CD4-positive, alpha-beta T cell (primary cell): ENCODE measurements around the gene DNHD1. TPM values are rescaled to one million over a fixed set of nuclear protein-coding genes. Genes with fewer than 3 reads are reported as not detected.

ENCODE experiments used
- ATAC-seq: fragments of 200-7000 bp; cut with Tn5 transposase; one replicate; pipeline ENCODE4 v1.10.0; 2022; ENCODE audit warnings: mild to moderate bottlenecking; ENCODE audit not compliant: poor library complexity
- CTCF ChIA-PET: fragments of 350-600 bp; sonication (Branson Sonifier 250); formaldehyde crosslinking; loops from one replicate; lab custom pipeline; 2021; ENCODE audit warnings: antibody characterized with exemption, inconsistent platforms; lab: Charles Lee
- POLR2A ChIA-PET: fragments of 350-600 bp; sonication (Branson Sonifier 250); formaldehyde crosslinking; loops from one replicate; lab custom pipeline; 2021; ENCODE audit warnings: antibody characterized with exemption, inconsistent platforms; lab: Charles Lee
- DNase-seq, 14 experiments: peaks; one replicate each; pipeline ENCODE4 v3.0.0-alpha.2; 2013 to 2020; ENCODE audit warnings: mixed read lengths in 2 of 14
- H3K27ac ChIP-seq, 2 donors: one replicate each; pipeline versions ENCODE4 v1.5.1 to v1.7.0; 2013; ENCODE audit warnings: low read length in 2 of 2, low read depth in 1 of 2, mild to moderate bottlenecking in 1 of 2
- H3K27me3 ChIP-seq, 2 experiments: 1 replicate in 1 of 2; 2 replicates in 1 of 2; pipeline versions ENCODE4 v1.6.1 to v1.7.0; 2013; ENCODE audit warnings: low read length in 2 of 2, control low read depth in 1 of 2, mild to moderate bottlenecking in 1 of 2, moderate library complexity in 1 of 2; ENCODE audit not compliant: insufficient read depth in 2 of 2, control insufficient read depth in 1 of 2
- H3K36me3 ChIP-seq: one replicate; pipeline ENCODE4 v1.6.1; 2013; ENCODE audit warnings: low read length, control low read depth; ENCODE audit not compliant: insufficient read depth
- H3K4me1 ChIP-seq: one replicate; pipeline ENCODE4 v1.6.1; 2013; ENCODE audit warnings: low read length, control low read depth; ENCODE audit not compliant: insufficient read depth
- H3K4me3 ChIP-seq: one replicate; pipeline ENCODE4 v1.5.1; 2013; ENCODE audit warnings: mild to moderate bottlenecking, low read length, moderate library complexity
- H3K9me3 ChIP-seq, 2 experiments: 1 replicate in 1 of 2; 2 replicates in 1 of 2; pipeline versions ENCODE4 v1.6.1 to v1.7.0; 2013; ENCODE audit warnings: low read length in 2 of 2, mild to moderate bottlenecking in 2 of 2, control low read depth in 1 of 2, moderate library complexity in 1 of 2; ENCODE audit not compliant: control insufficient read depth in 1 of 2, insufficient read depth in 1 of 2
- H3K27ac Mint-ChIP-seq: one replicate; pipeline ENCODE4 v1.8.0; 2020; ENCODE audit warnings: mixed read lengths
- H3K27me3 Mint-ChIP-seq: one replicate; pipeline ENCODE4 v1.8.0; 2021; ENCODE audit warnings: mixed read lengths
- H3K36me3 Mint-ChIP-seq: one replicate; pipeline ENCODE4 v1.8.0; 2021; ENCODE audit warnings: low read depth, mixed read lengths
- H3K4me1 Mint-ChIP-seq: one replicate; pipeline ENCODE4 v1.8.0; 2021; ENCODE audit warnings: low read depth, mixed read lengths
- H3K4me3 Mint-ChIP-seq: one replicate; pipeline ENCODE4 v1.8.0; 2020; ENCODE audit warnings: mild to moderate bottlenecking, mixed read lengths
- H3K9me3 Mint-ChIP-seq: one replicate; pipeline ENCODE4 v1.8.0; 2020; ENCODE audit warnings: mixed read lengths
- intact Hi-C, 2 experiments: fragments of 100-400 bp; cut with DNase I in 1 of 2; cut with micrococcal nuclease in 1 of 2; formaldehyde crosslinking; loops; one replicate each; pipeline versions ENCODE4 v1.15.1 to v1.9.0; 2023 to 2025; cut with DNase I, micrococcal nuclease
- total RNA-seq, 174 experiments: library from RNA in 2 of 174; stranded (reverse) in 2 of 174; gene quantifications; one replicate each; pipeline ENCODE4 v1.2.3 and lab custom pipeline; 2021 to 2026
- TF ChIP-seq, protein P1 (sequence below): fragments of 200-600 bp; IDR thresholded peaks from one replicate; pipeline ENCODE4 v1.8.0; 2022; ENCODE audit warnings: antibody characterized with exemption, mild to moderate bottlenecking

The DNHD1 gene
- total RNA-seq, 2 experiments from 2014 or later = 44.1 to 46.8 TPM

DNA sequence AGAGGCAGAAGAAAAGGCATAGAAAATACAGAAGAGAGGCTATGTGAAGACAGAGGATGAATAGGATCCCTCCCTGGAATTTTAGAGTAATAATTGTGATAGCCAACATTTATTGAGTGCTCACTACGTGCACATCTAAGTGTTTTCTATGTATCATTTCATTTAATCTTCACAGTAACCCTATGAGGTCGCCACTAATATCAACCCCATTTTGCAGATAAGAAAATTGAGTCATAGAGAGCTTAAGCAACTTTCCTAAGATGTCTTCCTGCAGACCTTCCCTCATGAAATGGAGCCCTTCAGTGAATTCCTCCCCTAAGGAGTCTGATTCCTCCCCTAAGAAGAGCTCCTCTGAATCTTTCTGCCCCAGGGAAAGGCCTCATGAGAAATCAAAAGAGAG is 68.2 kb downstream of the DNHD1 start:
- no peak for DNase-seq
- intact Hi-C loops = no loop called here
- ChIA-PET CTCF (no interaction called here), POLR2A (no interaction called here)
- Histone ChIP-seq H3K27ac (no peak overlapping the region), H3K9me3 (no peaks in the 10 kb centered on the region), H3K27me3 (no peaks in the 10 kb centered on the region), H3K4me1 (no peaks in the 10 kb centered on the region), H3K4me3 (no peak overlapping the region), H3K36me3 (peaks cover 11% of the 10 kb centered on the region)
- Mint-ChIP-seq H3K4me3 (no peak overlapping the region), H3K27me3 (no peaks in the 10 kb centered on the region), H3K36me3 (peaks cover 29% of the 10 kb centered on the region), H3K27ac (no peak overlapping the region), H3K4me1 (no peaks in the 10 kb centered on the region), H3K9me3 (no peaks in the 10 kb centered on the region)
- TF ChIP-seq, protein P1, sequence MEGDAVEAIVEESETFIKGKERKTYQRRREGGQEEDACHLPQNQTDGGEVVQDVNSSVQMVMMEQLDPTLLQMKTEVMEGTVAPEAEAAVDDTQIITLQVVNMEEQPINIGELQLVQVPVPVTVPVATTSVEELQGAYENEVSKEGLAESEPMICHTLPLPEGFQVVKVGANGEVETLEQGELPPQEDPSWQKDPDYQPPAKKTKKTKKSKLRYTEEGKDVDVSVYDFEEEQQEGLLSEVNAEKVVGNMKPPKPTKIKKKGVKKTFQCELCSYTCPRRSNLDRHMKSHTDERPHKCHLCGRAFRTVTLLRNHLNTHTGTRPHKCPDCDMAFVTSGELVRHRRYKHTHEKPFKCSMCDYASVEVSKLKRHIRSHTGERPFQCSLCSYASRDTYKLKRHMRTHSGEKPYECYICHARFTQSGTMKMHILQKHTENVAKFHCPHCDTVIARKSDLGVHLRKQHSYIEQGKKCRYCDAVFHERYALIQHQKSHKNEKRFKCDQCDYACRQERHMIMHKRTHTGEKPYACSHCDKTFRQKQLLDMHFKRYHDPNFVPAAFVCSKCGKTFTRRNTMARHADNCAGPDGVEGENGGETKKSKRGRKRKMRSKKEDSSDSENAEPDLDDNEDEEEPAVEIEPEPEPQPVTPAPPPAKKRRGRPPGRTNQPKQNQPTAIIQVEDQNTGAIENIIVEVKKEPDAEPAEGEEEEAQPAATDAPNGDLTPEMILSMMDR = no peak
- no peak for ATAC-seq

DNA sequence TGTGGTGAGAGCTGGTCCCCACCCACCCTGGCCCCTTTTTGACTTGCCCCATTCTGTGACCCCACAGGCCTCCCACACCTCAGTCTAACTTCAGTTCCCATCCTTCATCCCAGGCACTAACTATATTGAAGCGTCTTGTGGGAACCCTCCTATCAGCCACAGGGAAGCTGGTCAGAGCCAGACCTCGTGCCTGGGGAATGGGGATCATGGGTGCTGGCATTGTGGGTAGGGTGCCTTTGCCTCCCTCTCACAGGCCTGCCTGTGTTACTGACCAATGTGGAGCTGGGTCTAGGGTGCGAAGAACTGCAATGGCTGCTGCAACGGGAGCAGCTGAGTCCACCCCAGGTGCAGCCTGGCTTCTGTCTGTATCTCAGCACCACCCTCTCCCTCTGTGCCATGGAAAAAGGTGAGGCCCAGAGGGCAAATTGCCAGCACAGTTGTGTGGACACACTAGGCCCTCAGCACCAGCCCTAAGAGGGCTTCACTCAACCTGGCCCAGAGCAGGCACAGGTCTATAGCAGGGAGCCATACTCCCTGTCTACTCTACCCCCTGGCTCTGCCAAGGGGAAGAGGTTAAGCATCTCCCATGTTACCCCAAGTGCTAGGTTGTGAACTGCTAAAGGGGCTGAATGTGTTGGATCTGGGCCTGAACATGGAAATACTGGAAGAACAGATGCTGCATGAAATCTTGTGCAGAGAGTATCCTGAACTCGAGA is 69.1 kb downstream of the DNHD1 start:
- intact Hi-C loops = no loop called here
- Mint-ChIP-seq H3K9me3 (no peaks in the 10 kb centered on the region), H3K27ac (no peak overlapping the region), H3K4me3 (no peak overlapping the region), H3K36me3 (peaks cover 24% of the 10 kb centered on the region), H3K27me3 (no peaks in the 10 kb centered on the region), H3K4me1 (no peaks in the 10 kb centered on the region)
- no peaks in the 10 kb centered on the region for H3K27me3 ChIP-seq
- DNase-seq (no peak), ATAC-seq (no peak)
- H3K27ac ChIP-seq = no peak overlapping the region
- CTCF ChIA-PET = no interaction called here
- POLR2A ChIA-PET = no interaction called here
- H3K4me1 ChIP-seq = no peaks in the 10 kb centered on the region
- H3K4me3 ChIP-seq = no peak overlapping the region
- peaks cover 0 to 8% of the 10 kb centered on the region in 2 experiments for H3K9me3 ChIP-seq
- peaks cover 13% of the 10 kb centered on the region for H3K36me3 ChIP-seq
- TF ChIP-seq, protein P1 = no peak

DNA sequence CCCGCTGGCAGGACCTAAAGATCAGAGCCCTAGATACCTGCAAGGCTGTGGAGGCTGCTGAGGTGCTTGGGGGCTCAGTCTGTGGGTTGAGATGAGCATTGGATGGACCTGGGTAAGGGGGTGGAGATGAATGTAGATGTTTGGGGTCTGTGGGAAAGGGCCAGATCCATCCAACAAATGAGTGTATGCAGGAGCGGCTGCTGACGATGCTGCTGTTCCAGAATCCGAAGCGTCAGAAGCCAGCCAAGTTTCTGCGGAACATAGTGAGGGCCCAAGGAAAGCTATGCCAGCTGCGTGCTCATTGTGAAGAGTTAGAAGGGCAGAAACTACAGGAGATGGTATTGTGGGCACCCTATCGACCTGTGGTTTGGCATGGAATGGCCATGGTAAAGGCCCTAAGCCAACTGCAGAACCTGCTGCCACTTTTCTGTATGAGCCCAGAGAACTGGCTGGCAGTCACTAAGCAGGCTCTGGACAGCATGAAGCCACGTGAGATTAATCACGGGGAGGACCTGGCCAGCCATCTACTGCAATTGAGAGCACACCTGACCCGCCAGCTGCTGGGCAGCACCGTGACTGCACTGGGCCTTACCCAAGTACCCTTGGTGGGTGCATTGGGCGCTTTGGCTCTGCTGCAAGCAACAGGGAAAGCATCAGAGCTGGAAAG is 69.8 kb downstream of the DNHD1 start:
- H3K4me1 ChIP-seq = no peaks in the 10 kb centered on the region
- no peak overlapping the region for H3K4me3 Mint-ChIP-seq
- ChIA-PET CTCF (no interaction called here), POLR2A (no interaction called here)
- DNase-seq = no peak
- H3K4me1 Mint-ChIP-seq = no peaks in the 10 kb centered on the region
- intact Hi-C loops = no loop called here
- no peak overlapping the region for H3K4me3 ChIP-seq
- no peaks in the 10 kb centered on the region for H3K9me3 Mint-ChIP-seq
- H3K27ac ChIP-seq = no peak overlapping the region
- H3K9me3 ChIP-seq = peaks cover 0 to 13% of the 10 kb centered on the region in 2 experiments
- TF ChIP-seq, protein P1 = no peak
- peaks cover 27% of the 10 kb centered on the region for H3K36me3 Mint-ChIP-seq
- H3K36me3 ChIP-seq = peaks cover 13% of the 10 kb centered on the region
- H3K27ac Mint-ChIP-seq = no peak overlapping the region
- H3K27me3 Mint-ChIP-seq = no peaks in the 10 kb centered on the region
- no peak for ATAC-seq
- no peaks in the 10 kb centered on the region for H3K27me3 ChIP-seq
